Measurements from ENCODE around the gene CYP24A1. TPM values are rescaled to one million over a fixed set of nuclear protein-coding genes. Genes with fewer than 3 reads are reported as not detected.

The CYP24A1 gene
- 1 to 10 TPM in 3 of 4 donors, not detected in 1; 1.0 to 2.5 (median 1.5) TPM for total RNA-seq

DNA sequence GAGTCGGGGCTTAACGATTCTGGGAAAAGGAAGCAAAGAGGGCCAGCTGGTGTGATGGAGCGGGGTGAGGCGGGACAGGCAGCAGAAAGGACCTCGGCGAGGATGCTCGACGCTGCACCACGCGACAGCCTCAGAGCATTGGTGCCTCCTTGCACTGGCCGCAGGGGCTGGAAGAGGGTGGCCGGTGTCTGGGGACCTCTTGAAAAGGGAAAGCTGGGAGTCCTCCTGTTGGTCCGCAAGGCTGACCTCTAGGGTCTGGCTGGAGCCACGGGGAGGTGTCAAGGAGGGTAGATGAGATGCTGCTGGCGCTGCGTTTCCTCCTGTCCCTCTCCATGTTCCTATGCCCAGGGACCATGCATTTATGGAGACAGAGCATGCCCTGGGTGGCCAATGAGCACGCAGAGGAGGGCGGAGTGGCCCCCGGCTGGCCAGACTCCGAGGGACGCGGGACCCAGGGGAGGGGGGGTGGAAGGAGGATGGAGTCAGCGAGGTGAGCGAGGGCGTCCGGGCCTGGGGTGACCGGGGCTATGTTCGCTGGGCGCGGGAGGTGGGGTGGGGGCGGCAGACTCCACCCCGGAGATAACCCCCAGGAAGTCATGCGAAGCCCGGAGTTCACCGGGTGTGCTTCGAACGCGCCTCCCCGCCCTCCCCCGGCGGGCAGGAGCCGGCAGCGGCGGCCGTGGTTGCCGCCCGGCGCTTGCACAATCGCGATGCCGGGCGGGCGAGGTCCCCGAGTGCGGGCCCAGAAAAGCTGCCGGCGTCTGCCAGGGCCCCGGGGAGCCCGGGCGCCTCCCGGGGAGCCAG lies at the start of gene CYP24A1:
Gene CYP24A1, minus strand, starts transcription at position 334 of the 804 bp plus-strand sequence. CDS start 407 bp downstream, outside the sequence.
- Histone ChIP-seq H3K27ac (no peak within 1 kb of the TSS), H3K27me3 (peaks cover 59% of the 10 kb centered on the region)
- DNase-seq (ENCODE audit: low spot score in 2 of 2) = no peak

DNA sequence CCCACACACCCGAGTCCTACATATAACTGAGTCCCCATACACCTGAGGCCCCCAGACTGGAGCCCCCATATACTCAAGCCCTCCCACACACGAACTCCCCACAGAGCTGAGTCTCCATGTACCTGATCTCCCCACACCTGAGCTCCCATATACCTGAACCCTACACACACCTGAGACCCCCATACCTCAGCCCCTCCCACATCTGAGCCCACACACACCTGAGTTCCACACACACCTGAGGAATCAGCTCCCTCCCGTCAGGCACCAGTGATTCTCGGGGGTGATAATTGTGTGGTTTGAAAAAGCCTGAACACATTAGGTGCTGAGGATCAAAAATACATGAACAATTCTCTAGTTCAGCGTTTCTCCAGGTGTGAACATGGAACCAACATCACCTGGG lies 49.5 kb upstream of the CYP24A1 start:
- Histone ChIP-seq H3K4me3 (no peak overlapping the region), H3K36me3 (peaks cover 3% of the 10 kb centered on the region), H3K27me3 (no peaks in the 10 kb centered on the region), H3K4me1 (peaks cover 12% of the 10 kb centered on the region), H3K27ac (no peak overlapping the region), H3K9me3 (no peaks in the 10 kb centered on the region)
- TF ChIP-seq EP300 (IDR thresholded peaks at IDR 0.05) (no peak), POLR2A (IDR thresholded peaks at IDR 0.05) (no peak)
- TF ChIP-seq, protein P1, sequence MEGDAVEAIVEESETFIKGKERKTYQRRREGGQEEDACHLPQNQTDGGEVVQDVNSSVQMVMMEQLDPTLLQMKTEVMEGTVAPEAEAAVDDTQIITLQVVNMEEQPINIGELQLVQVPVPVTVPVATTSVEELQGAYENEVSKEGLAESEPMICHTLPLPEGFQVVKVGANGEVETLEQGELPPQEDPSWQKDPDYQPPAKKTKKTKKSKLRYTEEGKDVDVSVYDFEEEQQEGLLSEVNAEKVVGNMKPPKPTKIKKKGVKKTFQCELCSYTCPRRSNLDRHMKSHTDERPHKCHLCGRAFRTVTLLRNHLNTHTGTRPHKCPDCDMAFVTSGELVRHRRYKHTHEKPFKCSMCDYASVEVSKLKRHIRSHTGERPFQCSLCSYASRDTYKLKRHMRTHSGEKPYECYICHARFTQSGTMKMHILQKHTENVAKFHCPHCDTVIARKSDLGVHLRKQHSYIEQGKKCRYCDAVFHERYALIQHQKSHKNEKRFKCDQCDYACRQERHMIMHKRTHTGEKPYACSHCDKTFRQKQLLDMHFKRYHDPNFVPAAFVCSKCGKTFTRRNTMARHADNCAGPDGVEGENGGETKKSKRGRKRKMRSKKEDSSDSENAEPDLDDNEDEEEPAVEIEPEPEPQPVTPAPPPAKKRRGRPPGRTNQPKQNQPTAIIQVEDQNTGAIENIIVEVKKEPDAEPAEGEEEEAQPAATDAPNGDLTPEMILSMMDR (IDR thresholded peaks at IDR 0.05) = no peak
- WGBS = 89% methylated on average over 5 of the region's 5 CpGs
- DNase-seq (ENCODE audit: low spot score in 2 of 2) = no peak

More for the DNA sequence above, at the start of gene CYP24A1:
- TF ChIP-seq, protein P1 (IDR thresholded peaks at IDR 0.05) = no peak
- TF ChIP-seq POLR2A (IDR thresholded peaks at IDR 0.05) (no peak), EP300 (IDR thresholded peaks at IDR 0.05) (no peak), POLR2AphosphoS5 (IDR thresholded peaks at IDR 0.05) (no peak)
- Histone ChIP-seq H3K4me1 (peaks cover 25% of the 10 kb centered on the region), H3K9me3 (no peaks in the 10 kb centered on the region), H3K36me3 (no peaks in the 10 kb centered on the region), H3K4me3 (peak within 1 kb of the TSS; percentile 31)
- WGBS = 2% methylated on average over 50 of the region's 61 CpGs

DNA sequence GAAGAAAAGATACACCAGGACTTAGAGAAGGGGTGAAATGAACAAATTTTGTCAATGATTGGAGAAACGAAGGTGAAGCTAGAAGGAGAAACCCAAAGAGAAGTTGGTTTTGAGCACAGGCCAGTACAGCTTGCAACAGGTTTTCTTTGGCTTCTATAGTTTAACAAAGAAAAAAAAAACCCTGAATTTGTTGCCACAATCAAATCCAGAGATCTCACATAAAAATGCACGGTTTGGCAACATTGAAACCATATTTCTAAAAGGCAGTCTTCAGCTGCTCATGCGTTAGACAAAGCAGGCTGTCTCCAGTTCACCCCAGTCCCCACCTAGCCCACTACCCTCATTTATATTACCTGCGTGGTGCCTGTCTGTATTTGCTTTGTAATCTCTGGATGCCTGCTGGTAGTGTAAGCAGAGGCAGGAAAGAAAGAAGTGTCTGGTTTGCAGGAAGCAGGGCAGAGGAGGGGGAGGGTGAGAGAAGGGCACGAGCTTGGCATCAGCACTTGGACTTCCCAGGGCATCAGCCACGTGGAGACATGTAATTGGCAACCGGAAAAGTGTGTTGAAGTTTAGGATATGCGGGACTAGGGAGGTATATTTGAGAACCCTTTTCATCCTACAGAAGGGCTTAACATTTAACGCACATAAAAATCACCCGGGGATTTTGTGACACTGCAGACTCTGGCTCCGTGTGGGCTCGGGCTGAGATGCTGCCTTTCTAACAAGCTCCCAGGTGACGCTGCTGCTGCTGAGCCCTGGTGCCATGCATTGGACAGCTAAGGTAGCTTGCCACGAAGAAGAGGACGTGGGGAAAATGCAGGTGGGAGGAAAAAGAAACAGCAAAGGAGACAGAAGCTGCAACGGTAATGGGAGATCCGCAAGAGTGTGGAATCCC lies 48.5 kb upstream of the CYP24A1 start:
- no peaks in the 10 kb centered on the region for H3K9me3 ChIP-seq
- DNase-seq (ENCODE audit: low spot score in 2 of 2) = no peak
- peaks cover 12% of the 10 kb centered on the region for H3K4me1 ChIP-seq
- no peaks in the 10 kb centered on the region for H3K27me3 ChIP-seq
- TF ChIP-seq POLR2AphosphoS5 (IDR thresholded peaks at IDR 0.05) = no peak
- TF ChIP-seq, protein P1 (IDR thresholded peaks at IDR 0.05) = no peak
- no peak for TF ChIP-seq POLR2A (IDR thresholded peaks at IDR 0.05)
- no peak for TF ChIP-seq EP300 (IDR thresholded peaks at IDR 0.05)
- H3K4me3 ChIP-seq = no peak overlapping the region
- H3K27ac ChIP-seq = no peak overlapping the region
- 42% methylated on average over 17 of the region's 17 CpGs for WGBS
- peaks cover 9% of the 10 kb centered on the region for H3K36me3 ChIP-seq

DNA sequence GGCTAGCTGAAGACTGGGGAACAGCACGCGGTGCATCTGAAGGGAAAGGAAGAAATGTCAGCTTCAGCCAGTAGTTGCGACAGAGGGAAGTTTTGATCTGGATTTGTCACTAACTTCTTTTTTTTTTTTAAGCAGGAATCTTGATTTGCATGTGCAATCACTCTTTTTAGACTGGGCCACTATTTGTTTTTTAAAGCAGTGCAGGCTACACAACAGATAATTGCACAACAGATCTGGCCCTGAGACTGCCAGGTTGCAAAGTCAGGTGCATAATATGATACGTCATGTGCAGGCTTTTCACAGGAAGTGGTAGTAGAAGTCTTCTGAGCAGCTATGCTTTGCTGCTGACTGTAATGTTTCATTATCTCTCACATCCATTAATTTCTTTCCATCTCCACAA lies 47.6 kb upstream of the CYP24A1 start:
- Histone ChIP-seq H3K9me3 (no peaks in the 10 kb centered on the region), H3K4me3 (no peak overlapping the region), H3K36me3 (peaks cover 17% of the 10 kb centered on the region), H3K27ac (no peak overlapping the region), H3K27me3 (no peaks in the 10 kb centered on the region), H3K4me1 (peaks cover 12% of the 10 kb centered on the region)
- 67% methylated on average over 4 of the region's 4 CpGs for WGBS
- DNase-seq (ENCODE audit: low spot score in 2 of 2) = no peak
- TF ChIP-seq POLR2A (IDR thresholded peaks at IDR 0.05) (no peak), POLR2AphosphoS5 (IDR thresholded peaks at IDR 0.05) (no peak)
- TF ChIP-seq, protein P1 (IDR thresholded peaks at IDR 0.05) = no peak

DNA sequence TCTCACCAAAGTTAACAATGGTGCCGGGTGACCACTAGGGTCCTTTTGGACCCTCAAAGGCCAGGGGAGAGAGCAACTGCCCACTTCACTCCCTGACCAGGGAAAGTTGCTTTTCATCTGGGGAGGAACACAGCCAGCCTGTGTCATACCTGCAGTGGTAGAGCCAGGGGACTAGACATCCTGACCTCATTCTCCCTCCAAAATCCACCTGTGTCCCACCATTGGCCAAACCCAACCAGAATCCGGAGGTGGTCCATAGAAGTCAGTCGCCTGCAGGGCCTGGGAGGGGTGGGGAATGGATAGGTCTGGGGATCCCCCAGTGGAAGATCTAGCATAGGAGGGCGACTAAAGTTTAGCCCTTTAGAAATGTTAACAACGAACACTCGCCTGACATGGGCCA lies 46.9 kb upstream of the CYP24A1 start:
- no peak overlapping the region for H3K27ac ChIP-seq
- no peak for TF ChIP-seq EP300 (IDR thresholded peaks at IDR 0.05)
- peaks cover 22% of the 10 kb centered on the region for H3K36me3 ChIP-seq
- WGBS = 95% methylated on average over 6 of the region's 6 CpGs
- no peak for DNase-seq (ENCODE audit: low spot score in 2 of 2)
- H3K9me3 ChIP-seq = no peaks in the 10 kb centered on the region
- peaks cover 12% of the 10 kb centered on the region for H3K4me1 ChIP-seq
- H3K27me3 ChIP-seq = no peaks in the 10 kb centered on the region
- H3K4me3 ChIP-seq = no peak overlapping the region

All from suprapubic skin (tissue), 4 donors.